GM19438 (cell line): ENCODE results near the gene FTCD.
"Not testable (repeated sequence)": the region's sequence is repeated elsewhere in the genome, so short reads cannot be mapped to it uniquely, and the experiment has no call there.

Source experiments
- ATAC-seq: cut with Tn5 transposase; IDR thresholded peaks from one replicate; pipeline ENCODE4 v1.9.1; 2021; ENCODE audit warnings: low read depth; ENCODE audit not compliant: unreplicated experiment

Gene FTCD

DNA sequence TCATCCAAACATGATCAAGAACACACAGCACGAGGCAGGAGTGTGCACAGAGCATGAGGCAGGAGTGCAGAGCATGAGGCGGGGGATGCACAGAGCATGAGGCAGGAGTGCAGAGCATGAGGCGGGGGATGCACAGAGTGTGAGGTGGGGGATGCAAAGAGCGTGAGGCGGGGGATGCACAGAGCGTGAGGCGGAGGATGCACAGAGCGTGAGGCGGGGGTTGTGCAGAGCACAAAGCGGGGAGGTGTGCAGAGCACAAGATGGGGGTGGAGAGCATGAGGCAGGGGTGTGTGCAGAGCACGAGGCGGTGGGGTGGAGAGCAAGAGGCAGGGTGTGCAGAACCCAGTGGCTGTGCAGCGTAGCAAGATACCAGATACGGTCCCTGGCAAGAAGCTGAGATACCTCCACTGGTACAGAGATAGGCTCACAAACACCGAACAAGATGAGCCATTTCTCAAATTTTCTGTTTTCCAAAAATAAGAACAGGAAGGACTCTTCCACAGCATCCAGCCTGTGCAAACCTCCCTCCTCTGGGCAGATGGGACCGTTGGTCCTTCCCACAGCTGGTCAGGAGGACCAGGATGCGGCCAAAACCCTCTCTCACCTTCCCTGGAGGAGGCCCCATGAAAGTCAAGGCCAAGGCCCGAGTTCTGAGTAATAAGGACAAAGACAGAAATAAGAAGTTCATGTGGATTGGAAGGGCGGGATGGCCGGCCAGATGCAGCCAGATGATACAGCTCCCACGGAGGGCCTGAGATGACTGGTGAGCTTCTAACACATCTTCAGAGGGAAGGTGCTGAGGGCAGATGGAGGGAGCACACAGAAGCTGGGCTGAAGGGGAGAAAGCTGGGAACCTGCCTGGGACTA, 16.9 kb upstream of the FTCD start:
- no peak for ATAC-seq

DNA sequence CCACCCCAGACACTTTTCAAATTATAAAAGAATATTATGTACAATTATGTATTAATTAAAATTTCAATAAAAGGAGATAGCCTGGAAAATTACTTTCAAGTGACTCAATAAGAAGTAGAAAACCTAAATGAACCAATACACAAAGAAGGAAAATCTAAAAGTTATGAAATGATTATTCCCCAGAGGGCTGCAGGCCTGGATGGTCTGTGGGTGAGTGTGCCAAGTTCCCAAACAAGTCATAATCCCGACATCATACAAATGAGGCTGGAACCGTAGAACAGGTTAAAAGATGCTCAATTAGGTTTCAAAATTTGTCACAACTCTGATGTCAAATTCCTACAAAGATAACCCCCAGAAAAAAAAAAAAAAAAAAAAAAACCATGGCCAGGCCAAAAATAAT, 16.2 kb upstream of the FTCD start:
- ATAC-seq = no peak

GRCh38 chr21:46170436-46171193, 15.2 kb upstream of the FTCD start:
- not testable (repeated sequence) for ATAC-seq

DNA sequence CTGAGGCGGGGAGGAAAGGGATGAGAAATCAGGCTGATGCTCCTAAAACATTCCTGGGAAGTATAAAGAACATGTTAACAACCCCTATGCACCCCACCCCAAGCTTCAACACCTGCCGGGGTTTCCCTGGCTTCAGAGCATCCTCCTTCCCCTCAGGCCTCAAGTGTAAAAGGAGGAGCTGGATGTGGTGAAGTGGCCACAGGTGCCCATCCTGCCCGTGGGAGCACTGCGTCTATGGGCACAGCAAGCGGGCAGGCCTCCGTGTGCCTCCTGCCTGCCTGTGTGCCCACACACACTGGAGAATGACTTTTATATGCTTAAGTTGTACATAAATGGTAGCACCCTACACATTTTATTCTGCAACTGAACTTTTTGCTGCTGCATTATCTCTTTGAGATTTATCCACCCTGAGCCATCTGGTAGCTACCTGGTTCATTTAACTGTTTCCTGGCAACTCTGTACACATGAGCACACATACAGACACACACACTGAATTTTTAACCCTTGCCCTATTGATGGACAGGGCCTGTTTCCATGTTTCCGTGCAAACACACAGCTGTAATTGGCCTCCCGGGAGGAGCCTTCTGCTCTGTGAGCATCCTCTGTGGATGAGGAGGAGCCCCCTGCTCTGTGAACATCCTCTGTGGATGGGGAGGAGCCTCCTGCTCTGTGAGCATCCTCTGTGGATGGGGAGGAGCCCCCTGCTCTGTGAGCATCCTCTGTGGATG, 13.4 kb upstream of the FTCD start:
- ATAC-seq = no peak

DNA sequence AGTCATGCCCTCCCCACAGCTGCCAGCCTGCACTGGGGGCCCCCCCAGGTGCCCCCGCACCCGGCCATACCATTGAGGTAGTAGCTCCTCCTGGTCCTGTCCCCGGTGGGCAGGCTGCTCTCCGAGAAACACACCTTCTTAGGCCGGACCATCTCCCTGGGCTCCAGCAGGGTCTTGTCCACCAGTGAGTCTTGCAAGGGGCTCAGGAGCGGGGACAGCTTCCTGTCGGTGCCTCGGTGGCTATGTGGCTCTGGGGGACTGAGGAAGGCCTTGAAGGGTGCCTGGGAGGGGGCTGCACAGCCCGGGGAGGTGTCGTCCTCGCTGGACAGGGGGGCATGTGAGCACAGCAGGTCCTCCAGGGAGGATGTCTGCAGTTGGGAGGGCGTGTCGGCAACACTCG, 12.9 kb upstream of the FTCD start:
- no peak for ATAC-seq

DNA sequence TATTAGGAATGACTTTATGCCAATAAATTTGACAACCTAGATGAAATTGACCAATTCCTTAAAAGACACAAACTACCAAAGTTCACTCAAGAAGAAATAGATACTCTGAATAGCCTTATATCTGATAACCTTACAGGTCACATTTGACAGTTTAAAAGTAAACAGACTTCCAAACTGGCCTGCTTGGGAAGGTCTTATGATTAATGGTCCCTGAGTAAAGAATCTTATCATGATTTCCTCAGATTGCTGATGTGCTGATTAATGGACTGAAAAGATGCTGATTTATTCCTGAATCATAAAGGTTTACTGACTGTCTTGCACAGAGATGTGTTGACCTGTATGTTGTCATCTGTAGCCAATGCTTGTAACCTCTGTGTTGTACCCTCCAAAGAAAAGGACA, 9.7 kb upstream of the FTCD start:
- ATAC-seq = no peak

- ATAC-seq = no peak
Measured at GRCh38 chr21:46163380-46163779, 8.0 kb upstream of the FTCD start.

DNA sequence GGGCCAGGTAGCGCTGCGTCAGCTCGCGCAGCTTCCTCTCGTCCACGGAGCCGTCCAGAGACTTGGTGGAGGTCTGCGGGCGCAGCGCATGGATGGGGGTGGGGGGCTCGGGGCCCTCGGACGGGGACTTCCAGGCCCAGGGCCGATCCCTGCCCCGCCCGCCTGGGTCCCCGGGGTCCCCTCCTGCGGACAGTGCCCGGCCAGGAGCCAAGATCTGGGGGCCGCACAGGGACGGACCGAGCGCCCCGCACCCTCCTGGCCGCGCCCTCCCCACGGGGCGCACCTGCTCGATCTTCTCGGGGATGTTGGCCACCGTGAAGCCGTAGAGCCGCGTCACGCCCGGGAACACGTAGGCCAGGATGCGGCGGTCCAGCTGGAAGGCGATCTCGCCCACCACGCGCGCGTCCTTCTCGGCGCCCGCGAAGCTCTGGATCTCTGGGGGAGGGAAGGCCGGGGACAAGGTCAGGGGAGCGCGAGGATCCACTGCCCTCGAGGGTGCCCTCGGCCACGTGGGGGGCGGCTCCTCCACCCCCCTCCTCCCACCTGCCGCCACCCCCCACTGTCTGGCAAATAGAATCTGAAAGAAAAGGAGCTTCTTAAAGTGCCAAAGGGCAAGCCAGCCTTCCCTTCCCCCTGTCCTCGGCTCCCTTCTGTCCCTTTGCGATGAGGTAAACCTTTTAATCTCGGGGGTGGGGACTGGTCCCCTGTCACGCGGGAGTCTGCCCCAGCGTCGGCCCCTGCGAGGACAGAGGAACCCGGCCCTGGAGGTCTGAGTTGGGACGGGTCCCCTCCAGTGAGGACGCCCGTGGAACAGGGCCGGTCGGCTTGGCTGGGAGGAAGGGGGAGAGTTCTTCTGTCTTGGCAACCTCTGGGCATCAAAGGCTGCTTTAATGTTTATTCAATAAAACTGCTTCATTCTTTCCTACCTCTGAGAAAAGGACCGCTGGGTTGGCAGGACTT, 6.5 kb upstream of the FTCD start:
- ATAC-seq = no peak

DNA sequence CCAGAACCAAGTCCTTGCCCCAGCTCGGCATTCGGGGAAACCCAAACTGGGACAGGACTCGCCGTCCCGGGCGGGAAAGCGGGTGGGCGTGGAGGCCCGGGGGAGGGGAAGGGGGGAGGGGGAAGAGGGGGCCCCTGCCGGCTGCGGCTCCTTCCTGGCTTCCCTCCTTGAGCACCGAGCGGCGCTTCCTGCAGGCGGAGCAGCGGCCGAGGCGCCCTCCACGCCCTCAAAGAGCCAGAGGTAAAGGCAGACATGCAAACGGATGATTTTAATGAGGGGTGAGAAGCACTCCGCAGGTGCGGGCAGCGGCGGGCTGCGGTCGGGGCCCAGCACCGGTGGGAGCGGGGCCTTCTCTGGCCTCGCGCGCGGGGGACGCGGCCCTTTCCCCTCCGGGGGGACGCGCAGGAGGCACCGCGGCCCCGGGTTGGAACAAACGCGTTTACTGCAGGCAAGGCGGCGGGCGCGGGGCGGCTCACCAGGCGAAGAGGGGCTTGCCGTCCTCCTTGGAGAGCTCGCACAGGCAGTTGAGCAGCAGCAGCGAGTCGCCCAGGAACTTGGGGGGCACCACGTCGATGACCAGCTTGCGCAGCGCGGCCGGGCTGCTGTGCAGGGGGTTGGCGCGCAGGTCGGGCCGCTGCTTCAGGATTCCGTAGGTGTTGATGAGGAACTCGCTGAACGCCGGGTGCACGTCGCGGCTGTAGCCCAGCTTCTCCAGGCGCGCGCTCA, 5.7 kb upstream of the FTCD start:
- no peak for ATAC-seq

DNA sequence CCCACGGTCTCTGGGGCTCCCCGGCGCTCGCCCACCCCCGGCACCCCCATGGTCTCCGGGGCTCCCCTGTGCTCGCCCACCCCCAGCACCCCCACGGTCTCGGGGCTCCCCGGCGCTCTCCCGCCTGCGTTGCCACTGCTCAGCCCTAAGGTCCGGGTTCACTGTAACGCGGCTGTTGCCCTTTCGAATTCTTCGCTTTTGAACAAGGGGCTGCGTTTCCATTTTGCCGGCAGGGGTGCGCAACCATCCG, 5.2 kb upstream of the FTCD start:
- ATAC-seq = no peak

DNA sequence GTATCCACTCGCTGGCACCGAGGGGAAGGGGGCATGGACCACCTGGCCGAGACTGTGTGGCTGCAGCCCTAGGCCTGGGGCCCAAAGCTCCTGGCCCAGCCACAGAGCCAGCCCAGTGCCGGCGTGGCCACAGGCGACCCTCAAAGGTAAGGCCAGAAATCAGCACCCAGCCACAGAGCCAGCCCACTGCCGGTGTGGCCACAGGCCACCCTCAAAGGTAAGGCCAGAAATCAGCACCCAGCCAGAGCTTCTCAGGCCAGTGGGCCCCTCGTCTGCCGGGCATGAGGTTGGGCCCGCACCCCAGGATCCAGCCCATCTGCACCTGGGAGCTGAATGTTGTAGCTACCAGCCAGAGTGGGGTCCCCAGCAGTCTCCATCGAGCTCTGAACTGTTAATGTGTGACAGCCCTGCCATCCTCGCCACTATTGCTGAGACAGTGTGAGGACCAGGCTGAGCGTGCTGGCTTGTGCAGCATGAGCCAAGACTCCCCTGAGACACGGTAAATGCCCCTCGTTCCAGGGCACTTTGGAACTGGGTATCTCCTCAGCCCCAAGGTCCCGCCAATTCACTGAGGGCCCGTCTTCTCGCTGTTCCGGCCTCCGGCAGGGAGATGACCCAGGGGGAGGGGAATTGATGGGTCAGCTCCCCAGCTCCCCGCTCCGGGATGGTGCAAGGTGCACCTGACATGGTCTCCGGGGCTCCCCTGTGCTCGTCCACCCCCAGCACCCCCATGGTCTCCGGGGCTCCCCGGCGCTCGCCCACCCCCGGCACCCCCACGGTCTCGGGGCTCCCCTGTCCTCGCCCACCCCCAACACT, 4.7 kb upstream of the FTCD start:
- no peak for ATAC-seq

DNA sequence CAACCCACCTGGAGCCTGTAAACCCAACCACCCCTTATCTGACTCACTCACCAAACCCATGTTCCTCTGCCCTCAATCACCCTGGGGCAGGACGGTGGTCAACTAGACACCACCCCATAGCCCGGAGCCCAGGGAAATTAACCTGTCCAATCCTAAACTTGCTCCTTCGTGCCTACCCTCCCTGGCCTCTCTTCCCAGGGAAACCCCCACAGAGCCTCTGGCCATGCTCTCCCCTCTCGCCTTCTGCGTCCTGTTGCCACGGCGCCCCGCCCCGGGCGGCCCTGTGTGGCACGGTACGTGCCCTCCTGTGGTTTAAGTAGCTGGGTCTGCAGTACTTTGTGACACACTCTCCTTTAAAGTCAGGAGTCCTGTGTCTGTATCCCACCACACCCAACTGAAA, 4.0 kb upstream of the FTCD start:
- no peak for ATAC-seq

DNA sequence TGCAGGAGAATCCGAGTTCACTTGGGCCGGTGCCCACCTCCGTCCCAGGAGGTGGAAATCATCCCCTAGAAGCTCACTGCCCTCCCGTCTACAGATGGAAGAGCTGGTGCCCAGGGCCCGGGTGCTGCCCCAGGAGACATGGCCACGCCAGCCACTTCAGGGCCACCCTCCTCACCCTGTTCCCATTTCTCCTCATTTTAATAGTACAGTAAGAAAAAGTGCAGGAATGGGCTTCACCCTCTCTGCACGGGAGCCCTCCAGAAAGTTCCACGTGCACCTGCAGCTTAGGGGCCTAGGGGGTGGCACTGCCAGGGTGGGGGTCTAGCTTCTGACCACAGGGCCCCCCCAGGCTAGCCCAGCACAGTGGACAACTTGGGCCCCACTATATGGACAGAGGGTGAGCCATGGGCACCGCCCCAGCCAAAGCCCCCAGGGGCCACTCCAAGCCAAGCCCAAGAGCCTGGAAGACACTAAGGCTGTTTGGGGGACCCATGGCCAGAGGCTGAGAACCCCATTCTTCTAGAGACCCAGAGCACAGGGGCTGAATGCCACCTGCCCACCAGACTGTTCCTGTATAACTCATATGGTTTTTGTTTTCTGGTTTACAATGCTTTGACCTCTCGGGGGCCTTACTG, 3.4 kb upstream of the FTCD start:
- no peak for ATAC-seq

DNA sequence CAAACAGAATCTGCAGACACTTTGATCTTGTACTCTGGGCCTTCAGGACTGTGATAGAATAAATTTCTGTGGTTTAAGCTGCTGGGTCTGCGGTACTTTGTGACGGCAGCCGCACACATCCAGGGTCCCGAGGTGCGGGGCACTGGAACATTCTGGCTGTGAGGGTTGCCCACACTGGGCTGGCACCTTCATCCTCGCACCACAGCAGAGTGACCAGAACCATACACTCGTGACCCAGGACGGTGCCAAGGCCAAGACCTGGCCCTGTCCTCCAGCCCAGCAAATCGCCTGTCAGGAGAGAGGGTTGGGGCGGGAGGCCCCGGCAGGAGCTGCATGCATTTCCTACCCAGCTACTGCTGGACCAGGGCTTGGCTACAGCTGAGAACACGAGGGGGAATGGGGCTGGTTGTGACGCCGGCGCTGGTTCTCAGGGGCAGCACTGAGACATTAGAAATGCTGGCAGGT, 2.6 kb upstream of the FTCD start:
- ATAC-seq = no peak

DNA sequence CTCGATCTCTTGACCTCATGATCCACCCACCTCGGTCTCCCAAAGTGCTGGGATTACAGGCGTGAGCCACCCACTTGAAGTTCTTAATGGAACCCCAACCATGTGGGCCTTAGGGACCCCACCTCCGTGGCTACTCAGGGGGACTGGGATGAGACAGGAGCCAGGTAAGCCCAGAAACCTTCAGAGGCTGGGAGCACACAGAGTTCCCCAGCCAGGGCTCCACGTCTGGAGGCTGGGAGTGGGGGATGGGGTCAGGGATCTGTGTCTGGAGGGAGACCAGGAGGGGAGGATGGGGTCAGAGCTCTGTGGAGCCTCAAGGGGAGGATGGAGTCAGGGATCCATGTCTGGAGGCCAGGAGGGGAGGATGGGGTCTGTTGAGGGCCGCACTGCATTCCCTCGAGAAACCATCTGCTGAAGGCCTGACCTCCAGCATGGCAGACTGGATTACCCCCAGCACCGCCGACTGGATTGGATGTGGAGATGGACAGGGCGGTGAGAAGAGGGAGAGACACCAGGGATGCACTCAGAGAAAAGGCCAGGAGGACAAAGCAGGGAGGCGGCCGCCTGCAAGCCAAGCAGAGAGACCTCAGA, 2.1 kb upstream of the FTCD start:
- no peak for ATAC-seq

DNA sequence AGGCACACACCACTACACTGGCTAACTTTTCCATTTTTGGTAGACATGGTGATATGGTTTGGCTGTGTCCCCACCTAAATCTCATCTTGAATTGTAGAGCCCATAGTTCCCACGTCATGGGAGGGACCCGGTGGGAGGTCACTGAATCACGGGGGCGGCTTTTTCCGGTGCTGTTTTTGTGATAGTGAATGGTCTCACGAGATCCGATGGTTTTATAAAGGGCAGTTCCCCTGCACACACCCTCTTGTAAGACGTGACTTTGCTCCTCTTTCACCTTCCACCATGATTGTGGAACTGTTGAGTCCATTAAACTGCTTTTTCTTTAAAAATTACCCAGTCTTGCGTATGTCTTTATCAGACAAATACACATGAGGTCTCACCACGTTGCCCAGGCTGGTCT, 1.3 kb upstream of the FTCD start:
- no peak for ATAC-seq

DNA sequence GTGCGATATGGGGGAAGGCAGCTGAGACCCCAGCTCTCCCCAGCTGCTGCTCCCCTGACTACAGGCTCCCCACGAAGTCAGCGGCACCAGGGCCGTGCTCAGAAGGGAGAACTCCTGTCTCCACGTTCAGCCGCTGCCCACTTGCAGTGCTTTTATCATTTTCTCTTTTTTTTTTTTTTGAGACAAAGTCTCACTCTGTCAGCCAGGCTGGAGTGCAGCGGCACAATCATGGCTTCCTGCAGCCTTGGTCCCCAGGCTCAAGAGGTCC, 933 bp upstream of the FTCD start:
- no peak for ATAC-seq

- no peak for ATAC-seq
Measured at GRCh38 chr21:46154955-46155513, 345 bp downstream of the FTCD start.
